Neuronal stem cell (in vitro differentiated cells): ENCODE measurements around the gene NPHP4.

Source experiments
- DNase-seq: peaks from one replicate; pipeline ENCODE4 v3.0.0-alpha.2; 2013; ENCODE audit warnings: low spot score
- H2AFZ ChIP-seq: one replicate; pipeline ENCODE4 v1.6.1; 2013; ENCODE audit warnings: mild to moderate bottlenecking, low read length, inconsistent platforms
- H2AK5ac ChIP-seq: 2 replicates; pipeline ENCODE4 v1.6.1; 2013; ENCODE audit warnings: low read depth, mild to moderate bottlenecking, inconsistent platforms, low read length, moderate library complexity, mixed read lengths
- H2BK120ac ChIP-seq: 2 replicates; pipeline ENCODE4 v1.6.1; 2013; ENCODE audit warnings: low read depth, mild to moderate bottlenecking, inconsistent platforms, low read length, moderate library complexity, mixed read lengths
- H2BK12ac ChIP-seq: one replicate; pipeline ENCODE4 v1.6.1; 2013; ENCODE audit warnings: low read length, inconsistent platforms
- H2BK15ac ChIP-seq: 2 replicates; pipeline ENCODE4 v1.6.1; 2013; ENCODE audit warnings: mild to moderate bottlenecking, low read length, inconsistent platforms, mixed read lengths
- H2BK5ac ChIP-seq: one replicate; pipeline ENCODE4 v1.6.1; 2013; ENCODE audit warnings: inconsistent platforms, mild to moderate bottlenecking, low read length, moderate library complexity
- H3K14ac ChIP-seq: one replicate; pipeline ENCODE4 v1.6.1; 2013; ENCODE audit warnings: low read length, inconsistent platforms
- H3K18ac ChIP-seq: 2 replicates; pipeline ENCODE4 v1.6.1; 2013; ENCODE audit warnings: low read length, inconsistent platforms
- H3K23ac ChIP-seq: 2 replicates; pipeline ENCODE4 v1.6.1; 2013; ENCODE audit warnings: low read depth, mild to moderate bottlenecking, mixed read lengths, low read length, inconsistent platforms; ENCODE audit not compliant: poor library complexity
- H3K27ac ChIP-seq: replicated peaks from 3 replicates; pipeline ENCODE4 v1.5.1; 2013; ENCODE audit warnings: low read length, inconsistent platforms
- H3K27me3 ChIP-seq, 3 experiments: 2 replicates each; pipeline ENCODE4 v1.6.1; 2013; ENCODE audit warnings: low read length in 3 of 3, mild to moderate bottlenecking in 2 of 3, inconsistent platforms in 1 of 3, low read depth in 1 of 3, mixed read lengths in 1 of 3, moderate library complexity in 1 of 3; ENCODE audit not compliant: control insufficient read depth in 3 of 3, insufficient read depth in 3 of 3
- H3K36me3 ChIP-seq, 2 donors: replicated peaks in 1 of 2; 2 replicates each; pipeline ENCODE4 v1.6.1; 2013; ENCODE audit warnings: low read length in 2 of 2; ENCODE audit not compliant: control insufficient read depth in 2 of 2, insufficient read depth in 2 of 2
- H3K4ac ChIP-seq: 2 replicates; pipeline ENCODE4 v1.6.1; 2013; ENCODE audit warnings: inconsistent platforms, mild to moderate bottlenecking, low read length, moderate library complexity
- H3K4me1 ChIP-seq, 2 donors: 1 replicate in 1 of 2; 2 replicates in 1 of 2; pipeline ENCODE4 v1.6.1; 2013; ENCODE audit warnings: low read length in 2 of 2, low read depth in 1 of 2; ENCODE audit not compliant: control insufficient read depth in 2 of 2, insufficient read depth in 1 of 2
- H3K4me2 ChIP-seq: one replicate; pipeline ENCODE4 v1.6.1; 2013; ENCODE audit warnings: mild to moderate bottlenecking, low read length, inconsistent platforms; ENCODE audit not compliant: insufficient read depth, poor library complexity, severe bottlenecking
- H3K4me3 ChIP-seq, 2 donors: 2 replicates each; pipeline ENCODE4 v1.5.1; 2013; ENCODE audit warnings: low read length in 2 of 2, mild to moderate bottlenecking in 2 of 2, inconsistent platforms in 1 of 2, moderate library complexity in 1 of 2
- H3K79me1 ChIP-seq: one replicate; pipeline ENCODE4 v1.6.1; 2013; ENCODE audit warnings: low read depth, mild to moderate bottlenecking, inconsistent platforms, low read length, moderate library complexity
- H3K9ac ChIP-seq: one replicate; pipeline ENCODE4 v1.6.1; 2013; ENCODE audit warnings: mild to moderate bottlenecking, low read depth, low read length, inconsistent platforms; ENCODE audit not compliant: poor library complexity
- H3K9me3 ChIP-seq, 2 donors: replicated peaks in 1 of 2; 2 replicates each; pipeline versions ENCODE3 to v1.6.1; 2013; ENCODE audit warnings: low read length in 2 of 2, mild to moderate bottlenecking in 2 of 2, inconsistent platforms in 1 of 2, low read depth in 1 of 2, mixed read lengths in 1 of 2, moderate library complexity in 1 of 2; ENCODE audit not compliant: control insufficient read depth in 2 of 2, insufficient read depth in 1 of 2
- H4K8ac ChIP-seq: one replicate; pipeline ENCODE4 v1.6.1; 2013; ENCODE audit warnings: low read depth, mild to moderate bottlenecking, inconsistent platforms, low read length, moderate library complexity
- H4K91ac ChIP-seq: one replicate; pipeline ENCODE4 v1.6.1; 2013; ENCODE audit warnings: low read length, low read depth, mild to moderate bottlenecking, inconsistent platforms; ENCODE audit not compliant: poor library complexity
- WGBS, 2 donors: extraction: QIAGEN DNeasy Blood & Tissue Kit; methylation state at CpG; one replicate each; pipeline ENCODE4 v1.1.7; 2013; ENCODE audit warnings: missing lambda C conversion rate in 2 of 2, mixed read lengths in 1 of 2; ENCODE audit not compliant: insufficient read length in 2 of 2, insufficient replicate concordance in 1 of 2; ENCODE audit errors: extremely low coverage in 2 of 2; 5-methylcytosine and 5-hydroxymethylcytosine counted together

NPHP4 gene

GRCh38 chr1:5977494-5978444, 14.5 kb downstream of the NPHP4 start:
- H2BK12ac ChIP-seq: no peak overlapping the region
- H3K36me3 ChIP-seq: peaks cover 5 to 22% of the 10 kb centered on the region in 2 donors
- no peak overlapping the region for H3K14ac ChIP-seq
- H3K27ac ChIP-seq: no peak overlapping the region
- H3K27me3 ChIP-seq: no peaks in the 10 kb centered on the region
- H3K23ac ChIP-seq: no peak overlapping the region
- no peak overlapping the region for H3K18ac ChIP-seq
- H3K9ac ChIP-seq: no peak overlapping the region
- H3K4me2 ChIP-seq: no peak overlapping the region
- H3K4me3 ChIP-seq: no peak overlapping the region
- peaks cover 9% of the 10 kb centered on the region for H3K79me1 ChIP-seq
- H2AFZ ChIP-seq: no peak overlapping the region
- no peaks in the 10 kb centered on the region for H3K9me3 ChIP-seq
- H2BK5ac ChIP-seq: no peak overlapping the region
- no peak overlapping the region for H3K4ac ChIP-seq
- no CpG with 5 or more reads among the region's 26 CpGs for WGBS, 2 donors
- H2AK5ac ChIP-seq: no peak overlapping the region
- H2BK120ac ChIP-seq: no peak overlapping the region
- H3K4me1 ChIP-seq: peaks cover 2 to 9% of the 10 kb centered on the region in 2 donors
- no peak for DNase-seq
- H4K8ac ChIP-seq: no peak overlapping the region
- no peak overlapping the region for H4K91ac ChIP-seq
- H2BK15ac ChIP-seq: no peak overlapping the region

DNA sequence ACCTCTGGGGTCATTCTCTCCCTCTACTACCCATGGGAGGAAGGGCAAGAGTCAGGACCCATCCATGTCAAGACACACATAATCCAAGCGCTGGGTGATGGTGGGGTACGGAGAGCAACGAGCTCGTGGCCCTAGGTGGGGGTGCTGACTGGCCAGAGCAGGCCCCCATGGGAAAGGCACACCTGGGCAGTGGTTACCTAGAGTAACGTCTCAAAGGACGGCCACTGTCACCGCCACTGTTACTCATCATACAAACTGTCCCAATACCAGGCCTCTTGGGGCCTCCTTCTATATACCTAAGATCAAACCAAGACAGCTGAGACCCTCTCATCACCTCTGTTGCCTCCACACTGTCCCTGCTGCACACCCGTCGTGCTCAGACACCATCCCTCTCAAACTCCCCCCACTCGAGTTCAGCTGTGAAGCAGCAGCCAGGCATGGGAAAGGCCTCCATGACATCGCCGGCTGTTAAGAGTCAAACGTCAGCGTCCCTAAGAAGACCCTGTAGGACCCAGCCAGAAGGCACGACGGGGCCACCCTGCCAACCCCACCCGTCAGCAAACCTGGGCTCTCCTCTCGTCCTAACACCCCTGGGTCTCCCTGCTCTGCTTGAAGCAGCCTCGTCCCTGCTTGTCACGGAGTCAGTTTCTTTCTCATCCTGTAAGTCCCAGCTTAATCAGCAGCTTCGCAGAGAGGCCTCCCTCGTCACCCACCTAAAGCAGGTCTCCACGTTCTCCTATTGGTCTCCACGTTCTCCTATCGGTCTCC, 15.3 kb downstream of the NPHP4 start:
- Histone ChIP-seq H2AK5ac (no peak overlapping the region), H3K18ac (no peak overlapping the region), H2BK12ac (no peak overlapping the region), H3K9ac (no peak overlapping the region), H2BK120ac (no peak overlapping the region), H3K4me1 (peaks cover 2 to 9% of the 10 kb centered on the region in 2 donors), H3K4ac (no peak overlapping the region), H3K79me1 (peaks cover 9% of the 10 kb centered on the region), H2AFZ (no peak overlapping the region), H4K91ac (no peak overlapping the region), H2BK15ac (no peak overlapping the region), H2BK5ac (no peak overlapping the region), H3K23ac (no peak overlapping the region), H3K4me3 (no peak overlapping the region), H3K4me2 (no peak overlapping the region), H3K27me3 (no peaks in the 10 kb centered on the region), H3K9me3 (no peaks in the 10 kb centered on the region), H4K8ac (no peak overlapping the region), H3K36me3 (peaks cover 5 to 15% of the 10 kb centered on the region in 2 donors), H3K27ac (no peak overlapping the region), H3K14ac (no peak overlapping the region)
- DNase-seq: no peak
- no CpG with 5 or more reads among the region's 25 CpGs for WGBS, 2 donors

- no peak overlapping the region for H2BK15ac ChIP-seq
- H3K4me3 ChIP-seq: no peak overlapping the region
- H2BK12ac ChIP-seq: no peak overlapping the region
- no peak overlapping the region for H2AFZ ChIP-seq
- DNase-seq: no peak
- H3K4me2 ChIP-seq: no peak overlapping the region
- no peak overlapping the region for H2BK5ac ChIP-seq
- H3K4ac ChIP-seq: no peak overlapping the region
- H3K36me3 ChIP-seq: peaks cover 5 to 15% of the 10 kb centered on the region in 2 donors
- peaks cover 2 to 10% of the 10 kb centered on the region in 2 donors for H3K4me1 ChIP-seq
- no peak overlapping the region for H3K23ac ChIP-seq
- peaks cover 11% of the 10 kb centered on the region for H3K79me1 ChIP-seq
- H3K27me3 ChIP-seq: no peaks in the 10 kb centered on the region
- H3K9ac ChIP-seq: peak overlapping the region; percentile 5
- no peaks in the 10 kb centered on the region for H3K9me3 ChIP-seq
- no peak overlapping the region for H3K18ac ChIP-seq
- H2AK5ac ChIP-seq: no peak overlapping the region
- no peak overlapping the region for H3K27ac ChIP-seq
- no CpG with 5 or more reads among the region's 16 CpGs for WGBS, 2 donors
- no peak overlapping the region for H4K91ac ChIP-seq
- no peak overlapping the region for H2BK120ac ChIP-seq
- H4K8ac ChIP-seq: no peak overlapping the region
- no peak overlapping the region for H3K14ac ChIP-seq
These were observed 16.0 kb downstream of the NPHP4 start for GRCh38 chr1:5976231-5976630.
